Right ventricle myocardium inferior (tissue), 1 donor: ENCODE results near the gene LIX1L. TPM values are rescaled to one million over a fixed set of nuclear protein-coding genes. Genes with fewer than 3 reads are reported as not detected.
"Not testable (repeated sequence)": the region's sequence is repeated elsewhere in the genome, so short reads cannot be mapped to it uniquely, and the experiment has no call there.

Source experiments
- ATAC-seq: fragments of 200-7000 bp; cut with Tn5 transposase; one replicate; pipeline ENCODE4 v1.9.1; 2020; ENCODE audit warnings: mild to moderate bottlenecking, moderate library complexity
- DNase-seq: peaks from one replicate; pipeline ENCODE4 v3.0.0; 2021; ENCODE audit errors: missing footprints
- intact Hi-C: fragments of 100-400 bp; cut with DNase I; formaldehyde crosslinking; loops from one replicate; pipeline ENCODE4 v1.11.0; 2022
- total RNA-seq: library from RNA; stranded (reverse); fragmentation: NEBNext Ultra II Directional; extraction: Animal tissue kit (Norgen Biotek cat#: 25700); gene quantifications from one replicate; pipeline ENCODE4 v1.2.1, GENCODE V29; 2021
- donor health status: DM: no; HTN: yes; CAD: no; lungs with severe emphysema.

The LIX1L gene
- total RNA-seq, 1 donor from 2014 or later: 25.8 TPM

GRCh38 chr1:145951526-145951925, 6.3 kb downstream of the LIX1L start:
- no peak for DNase-seq
- intact Hi-C loops: no loop called here
- no peak for ATAC-seq

- peak; percentile 59 for ATAC-seq
- DNase-seq: no peak
- intact Hi-C loops: loop anchor here (2.0 kb wide), 1 partner anchor 14 kb away; no protein-coding TSS in a partner anchor
These were observed 8.6 kb downstream of the LIX1L start for GRCh38 chr1:145949219-145949618.

GRCh38 chr1:145947551-145947950, 10.3 kb downstream of the LIX1L start:
- intact Hi-C loops: no loop called here
- ATAC-seq (no peak), DNase-seq (no peak)

GRCh38 chr1:145946477-145946986, 11.3 kb downstream of the LIX1L start:
- ATAC-seq (no peak), DNase-seq (no peak)
- intact Hi-C loops: no loop called here

- no peak for ATAC-seq
- intact Hi-C loops: no loop called here
- no peak for DNase-seq
These were observed 13.3 kb downstream of the LIX1L start for GRCh38 chr1:145944532-145944931.

GRCh38 chr1:145942871-145943270, 14.9 kb downstream of the LIX1L start:
- intact Hi-C loops: no loop called here
- ATAC-seq (no peak), DNase-seq (no peak)

- no peak for ATAC-seq
- intact Hi-C loops: no loop called here
- DNase-seq: no peak
These were observed 15.4 kb downstream of the LIX1L start for GRCh38 chr1:145942405-145942804.

GRCh38 chr1:145937436-145937835, 20.4 kb downstream of the LIX1L start:
- ATAC-seq (no peak), DNase-seq (no peak)
- intact Hi-C loops: no loop called here

GRCh38 chr1:145936247-145936646, 21.6 kb downstream of the LIX1L start:
- DNase-seq (no peak), ATAC-seq (no peak)
- intact Hi-C loops: no loop called here

GRCh38 chr1:145935708-145936107, 22.1 kb downstream of the LIX1L start:
- intact Hi-C loops: loop anchor here (2.0 kb wide), 1 partner anchor 13 kb away; no protein-coding TSS in a partner anchor

GRCh38 chr1:145932522-145933009, 25.3 kb downstream of the LIX1L start:
- DNase-seq, intact Hi-C loops, ATAC-seq: not testable (repeated sequence)

More at GRCh38 chr1:145935708-145936107, 22.1 kb downstream of the LIX1L start:
- no peak for DNase-seq
- no peak for ATAC-seq

GRCh38 chr1:145927916-145928643, 29.7 kb downstream of the LIX1L start:
- intact Hi-C loops: loop anchor here (1.0 to 5.0 kb wide), 2 partner anchors 30 to 36 kb away; partner anchors contain the start of gene LIX1L
- ATAC-seq: no peak
- no peak for DNase-seq

- intact Hi-C loops: loop anchor here (1.0 to 5.0 kb wide), 2 partner anchors 31 to 35 kb away; partner anchors contain the start of gene LIX1L
- ATAC-seq: peak; percentile 99
These were observed 30.5 kb downstream of the LIX1L start, which contains the start of gene RBM8A for GRCh38 chr1:145927063-145927886. Gene RBM8A (minus strand): TSS chr1:145927484. CDS start chr1:145927426, 58 bp downstream.

GRCh38 chr1:145926686-145927062, 31.1 kb downstream of the LIX1L start:
- intact Hi-C loops: loop anchor here (1.0 to 5.0 kb wide), 2 partner anchors 32 to 34 kb away; partner anchors contain the start of gene LIX1L
- DNase-seq: no peak
- ATAC-seq: no peak

More at GRCh38 chr1:145927063-145927886, 30.5 kb downstream of the LIX1L start, which contains the start of gene RBM8A:
- DNase-seq: peak; percentile 94

- DNase-seq (no peak), ATAC-seq (no peak)
- intact Hi-C loops: no loop called here
These were observed 35.6 kb downstream of the LIX1L start for GRCh38 chr1:145922266-145922665.

GRCh38 chr1:145920297-145920696, 37.5 kb downstream of the LIX1L start:
- DNase-seq, ATAC-seq, intact Hi-C loops: not testable (repeated sequence)

GRCh38 chr1:145918992-145919939, 38.6 kb downstream of the LIX1L start:
- intact Hi-C loops: loop anchor here (5.0 kb wide), 1 partner anchor 38 kb away; the partner anchor contains the start of gene LIX1L
- peak; percentile 27 for ATAC-seq
- peak; percentile 86 for DNase-seq
